ENCODE results near the gene PRKG1. TPM values are rescaled to one million over a fixed set of nuclear protein-coding genes. Genes with fewer than 3 reads are reported as not detected.

Gene PRKG1
- total RNA-seq, 2 donors from 2014 or later = 8.1 to 16.6 TPM

DNA sequence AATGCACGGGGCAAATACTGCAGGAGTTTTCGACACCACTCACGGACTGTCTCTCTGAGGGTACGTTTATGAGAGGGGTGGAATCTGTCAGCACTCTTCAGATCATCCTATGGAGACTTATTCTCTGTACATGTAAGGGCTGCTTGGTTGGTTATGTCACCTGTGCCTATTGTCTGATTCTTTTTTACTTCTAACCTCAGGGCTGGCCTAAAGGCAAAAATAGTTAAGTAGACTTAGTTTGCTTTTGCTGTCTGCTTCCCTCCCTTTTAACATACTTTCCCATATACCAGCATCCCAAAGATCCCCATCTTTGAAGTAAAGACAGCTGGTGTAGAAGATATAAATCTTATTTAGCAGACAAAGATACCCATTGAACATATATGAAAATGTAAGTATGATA, 105.9 kb downstream of the PRKG1 start:
- TF ChIP-seq, protein P1, sequence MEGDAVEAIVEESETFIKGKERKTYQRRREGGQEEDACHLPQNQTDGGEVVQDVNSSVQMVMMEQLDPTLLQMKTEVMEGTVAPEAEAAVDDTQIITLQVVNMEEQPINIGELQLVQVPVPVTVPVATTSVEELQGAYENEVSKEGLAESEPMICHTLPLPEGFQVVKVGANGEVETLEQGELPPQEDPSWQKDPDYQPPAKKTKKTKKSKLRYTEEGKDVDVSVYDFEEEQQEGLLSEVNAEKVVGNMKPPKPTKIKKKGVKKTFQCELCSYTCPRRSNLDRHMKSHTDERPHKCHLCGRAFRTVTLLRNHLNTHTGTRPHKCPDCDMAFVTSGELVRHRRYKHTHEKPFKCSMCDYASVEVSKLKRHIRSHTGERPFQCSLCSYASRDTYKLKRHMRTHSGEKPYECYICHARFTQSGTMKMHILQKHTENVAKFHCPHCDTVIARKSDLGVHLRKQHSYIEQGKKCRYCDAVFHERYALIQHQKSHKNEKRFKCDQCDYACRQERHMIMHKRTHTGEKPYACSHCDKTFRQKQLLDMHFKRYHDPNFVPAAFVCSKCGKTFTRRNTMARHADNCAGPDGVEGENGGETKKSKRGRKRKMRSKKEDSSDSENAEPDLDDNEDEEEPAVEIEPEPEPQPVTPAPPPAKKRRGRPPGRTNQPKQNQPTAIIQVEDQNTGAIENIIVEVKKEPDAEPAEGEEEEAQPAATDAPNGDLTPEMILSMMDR (IDR thresholded peaks at IDR 0.05) = no peak
- intact Hi-C loops (cut with DNase I) = no loop called here
- no peak overlapping the region for H3K27ac ChIP-seq
- no peaks in the 10 kb centered on the region for H3K36me3 ChIP-seq
- H3K9ac ChIP-seq (ENCODE audit: low read depth in 2 of 2, low read length in 2 of 2) = no peak overlapping the region
- no peaks in the 10 kb centered on the region for H3K4me1 ChIP-seq
- H3K4me3 ChIP-seq = no peak overlapping the region
- no peaks in the 10 kb centered on the region for H3K27me3 ChIP-seq
- H3K9me3 ChIP-seq = no peaks in the 10 kb centered on the region
- DNase-seq = no peak

DNA sequence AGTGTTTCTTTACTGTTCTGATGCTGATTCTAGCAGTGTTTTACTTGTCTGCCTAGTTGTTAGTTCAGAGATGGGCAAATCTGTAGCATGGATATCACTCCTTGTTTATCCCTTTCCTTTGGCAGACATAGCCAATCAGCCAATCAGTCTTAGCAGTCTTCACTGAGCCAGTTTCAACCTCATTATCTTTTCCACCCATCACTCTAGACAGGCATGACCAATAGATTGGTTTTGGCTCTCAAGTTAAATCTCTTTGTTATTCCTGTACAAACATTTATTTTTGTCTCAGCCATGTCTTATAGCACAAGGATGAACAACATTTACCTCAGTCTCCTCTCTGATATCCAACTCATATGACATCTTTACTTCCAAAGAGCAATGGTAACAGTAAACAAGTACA, 109.5 kb downstream of the PRKG1 start:
- H3K9ac ChIP-seq (ENCODE audit: low read depth in 2 of 2, low read length in 2 of 2) = no peak overlapping the region
- H3K36me3 ChIP-seq = no peaks in the 10 kb centered on the region
- H3K27ac ChIP-seq = no peak overlapping the region
- no peaks in the 10 kb centered on the region for H3K4me1 ChIP-seq
- H3K4me3 ChIP-seq = no peak overlapping the region
- H3K27me3 ChIP-seq = no peaks in the 10 kb centered on the region
- H3K9me3 ChIP-seq = no peaks in the 10 kb centered on the region
- no peak for DNase-seq
- TF ChIP-seq, protein P1 (IDR thresholded peaks at IDR 0.05) = no peak
- intact Hi-C loops (cut with DNase I) = no loop called here

DNA sequence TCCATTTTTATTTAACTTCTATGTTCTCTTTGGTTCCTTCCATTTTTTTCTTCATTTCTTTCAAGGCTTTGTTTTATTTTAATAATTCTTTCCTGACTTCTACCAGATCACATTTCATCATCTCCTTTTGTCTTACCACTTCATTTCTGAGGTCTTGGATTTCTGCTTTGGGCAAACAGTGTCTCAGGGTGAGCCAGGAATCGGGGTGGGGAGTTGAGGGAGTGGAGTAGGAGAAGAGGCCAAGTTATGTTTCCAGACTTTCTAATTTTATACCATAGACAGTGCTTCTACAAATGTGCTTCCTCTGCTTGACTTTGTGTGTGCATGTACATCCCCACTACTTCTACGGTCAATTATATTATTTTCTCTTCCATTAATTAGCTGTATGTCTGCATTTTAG, 112.1 kb downstream of the PRKG1 start:
- H3K4me1 ChIP-seq = no peaks in the 10 kb centered on the region
- intact Hi-C loops (cut with DNase I) = no loop called here
- no peaks in the 10 kb centered on the region for H3K9me3 ChIP-seq
- no peak overlapping the region for H3K9ac ChIP-seq (ENCODE audit: low read depth in 2 of 2, low read length in 2 of 2)
- no peak overlapping the region for H3K4me3 ChIP-seq
- DNase-seq = no peak
- no peaks in the 10 kb centered on the region for H3K36me3 ChIP-seq
- no peaks in the 10 kb centered on the region for H3K27me3 ChIP-seq
- no peak overlapping the region for H3K27ac ChIP-seq
- TF ChIP-seq, protein P1 (IDR thresholded peaks at IDR 0.05) = no peak

DNA sequence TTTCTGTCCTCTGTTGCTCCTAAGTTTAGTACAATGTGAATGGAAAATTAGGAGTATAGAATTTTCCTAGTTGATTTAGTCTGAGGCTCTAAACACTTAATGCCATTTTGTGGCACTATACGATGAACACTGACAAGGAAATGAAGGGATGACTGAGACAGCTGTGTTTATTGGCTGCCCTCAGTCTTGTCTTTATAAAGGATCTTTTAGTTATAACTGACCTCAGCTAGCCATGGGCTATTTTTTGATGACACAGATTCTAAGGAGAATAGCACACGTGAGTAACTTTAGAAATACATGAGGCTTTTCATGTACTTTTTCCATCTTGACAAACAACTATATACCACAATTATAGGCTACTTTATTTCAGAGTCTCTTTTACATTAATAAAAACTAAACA, 113.7 kb downstream of the PRKG1 start:
- no peaks in the 10 kb centered on the region for H3K36me3 ChIP-seq
- H3K9me3 ChIP-seq = no peaks in the 10 kb centered on the region
- TF ChIP-seq, protein P1 (IDR thresholded peaks at IDR 0.05) = no peak
- H3K27ac ChIP-seq = no peak overlapping the region
- no peaks in the 10 kb centered on the region for H3K27me3 ChIP-seq
- H3K4me1 ChIP-seq = no peaks in the 10 kb centered on the region
- DNase-seq = no peak
- no peak overlapping the region for H3K4me3 ChIP-seq
- intact Hi-C loops (cut with DNase I) = no loop called here
- no peak overlapping the region for H3K9ac ChIP-seq (ENCODE audit: low read depth in 2 of 2, low read length in 2 of 2)

DNA sequence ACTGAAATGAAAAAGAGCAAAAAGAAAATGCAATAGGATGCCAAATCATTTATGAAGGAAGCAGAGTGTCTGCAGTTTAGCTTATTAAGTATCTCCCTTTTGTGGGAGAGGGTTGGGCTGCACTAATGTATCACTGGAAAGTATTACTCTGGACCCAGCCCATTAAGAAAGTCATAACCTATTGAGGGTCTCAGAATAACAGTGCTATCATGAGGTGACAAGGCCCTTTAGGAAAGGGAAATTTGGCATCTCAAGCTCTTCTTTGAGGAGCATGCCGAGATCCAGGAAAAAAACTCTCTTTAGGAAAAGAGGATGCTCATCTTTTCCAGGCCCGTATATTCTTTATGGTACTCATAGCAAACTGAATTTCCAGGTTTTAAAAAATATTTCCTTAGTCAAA, 114.6 kb downstream of the PRKG1 start:
- Histone ChIP-seq H3K36me3 (no peaks in the 10 kb centered on the region), H3K27ac (no peak overlapping the region), H3K27me3 (no peaks in the 10 kb centered on the region), H3K9me3 (no peaks in the 10 kb centered on the region), H3K9ac (ENCODE audit: low read depth in 2 of 2, low read length in 2 of 2) (no peak overlapping the region), H3K4me1 (no peaks in the 10 kb centered on the region), H3K4me3 (no peak overlapping the region)
- TF ChIP-seq, protein P1 (IDR thresholded peaks at IDR 0.05) = no peak
- intact Hi-C loops (cut with DNase I) = no loop called here
- DNase-seq = no peak

Measured in colonic mucosa (tissue), 4 donors.